Caco-2 (cell line): ENCODE data around the gene PBRM1. TPM values are rescaled to one million over a fixed set of nuclear protein-coding genes. Genes with fewer than 3 reads are reported as not detected.

Experiments used
- BruUV-seq: library from RNA; stranded (reverse); fragments of 400-500 nt; replicated peaks from 2 replicates; lab custom pipeline; 2021; lab: Mats Ljungman, UMichigan
- CTCF ChIA-PET: fragments of 300-600 bp; sonication (Branson Sonifier 250); formaldehyde crosslinking; loops from one replicate; lab custom pipeline; 2022; ENCODE audit warnings: antibody characterized with exemption; lab: Charles Lee
- POLR2A ChIA-PET: fragments of 300-600 bp; sonication (Branson Sonifier 250); formaldehyde crosslinking; loops from one replicate; lab custom pipeline; 2022; ENCODE audit warnings: antibody characterized with exemption; lab: Charles Lee
- DNase-seq, 2 experiments: peaks; one replicate each; pipeline versions ENCODE4 v3.0.0 to v3.0.0-alpha.2; 2020 to 2022
- H3K27me3 ChIP-seq: replicated peaks from 2 replicates; pipeline ENCODE4 v1.6.0; 2011; ENCODE audit warnings: low read length; ENCODE audit not compliant: control insufficient read depth, insufficient read depth
- H3K36me3 ChIP-seq: 2 replicates; pipeline ENCODE4 v1.5.1; 2011; ENCODE audit warnings: low read length; ENCODE audit not compliant: control insufficient read depth, insufficient read depth
- H3K4me1 ChIP-seq: fragments of 250-450 bp; sonication (Bioruptor Pico); 2 replicates; pipeline ENCODE4 v1.5.1; 2020; ENCODE audit warnings: mild to moderate bottlenecking
- H3K4me3 ChIP-seq: 2 replicates; pipeline ENCODE4 v1.5.1; 2011; ENCODE audit warnings: low read depth, mild to moderate bottlenecking, control low read depth, low read length
- H3K9me3 ChIP-seq: fragments of 250-450 bp; sonication (Bioruptor Pico); 2 replicates; pipeline ENCODE4 v1.5.1; 2020; ENCODE audit warnings: mild to moderate bottlenecking, moderate library complexity
- H3K27ac Mint-ChIP-seq: one replicate; pipeline ENCODE4 v1.8.0; 2022; ENCODE audit warnings: mixed read lengths; ENCODE audit not compliant: unreplicated experiment
- H3K27me3 Mint-ChIP-seq: one replicate; pipeline ENCODE4 v1.8.0; 2022; ENCODE audit warnings: mixed read lengths; ENCODE audit not compliant: insufficient read depth, unreplicated experiment
- H3K36me3 Mint-ChIP-seq: one replicate; pipeline ENCODE4 v1.8.0; 2022; ENCODE audit warnings: mild to moderate bottlenecking, mixed read lengths; ENCODE audit not compliant: insufficient read depth, unreplicated experiment
- H3K4me1 Mint-ChIP-seq: one replicate; pipeline ENCODE4 v1.8.0; 2022; ENCODE audit warnings: low read depth, mixed read lengths; ENCODE audit not compliant: unreplicated experiment
- H3K4me3 Mint-ChIP-seq: one replicate; pipeline ENCODE4 v1.8.0; 2022; ENCODE audit warnings: mild to moderate bottlenecking, moderate library complexity, mixed read lengths; ENCODE audit not compliant: unreplicated experiment
- H3K9me3 Mint-ChIP-seq: one replicate; pipeline ENCODE4 v1.8.0; 2022; ENCODE audit warnings: mixed read lengths; ENCODE audit not compliant: unreplicated experiment
- intact Hi-C: fragments of 100-400 bp; cut with micrococcal nuclease; formaldehyde crosslinking; loops from one replicate; pipeline ENCODE4 v1.10.0; 2022; ENCODE audit not compliant: unreplicated experiment
- total RNA-seq: library from RNA; stranded (reverse); gene quantifications from 2 replicates; pipeline ENCODE4 v1.2.3, GENCODE V29; 2022
- TF ChIP-seq, protein P1 (sequence below), 2 experiments: fragments of 200-600 bp in 1 of 2; IDR thresholded peaks; 1 replicate in 1 of 2; 2 replicates in 1 of 2; pipeline versions ENCODE4 v1.5.1 to v1.8.0; 2011 to 2022; ENCODE audit warnings: antibody characterized with exemption in 1 of 2, control low read depth in 1 of 2, inconsistent platforms in 1 of 2, low read depth in 1 of 2, low read length in 1 of 2, mild to moderate bottlenecking in 1 of 2, moderate library complexity in 1 of 2; ENCODE audit not compliant: insufficient read depth in 1 of 2, severe bottlenecking in 1 of 2, unreplicated experiment in 1 of 2

The PBRM1 gene
- total RNA-seq, 1 experiment from 2014 or later, result 50.7 TPM

- ChIA-PET POLR2A (interaction anchor here (0.6 kb wide), 1 partner anchor 18 kb away, joined by 4 read pairs; the partner anchor contains the start of gene UQCC5), CTCF (interaction anchor here (0.5 to 1.1 kb wide), 5 partner anchors 18 to 598 kb away, joined by 3 to 6 read pairs (median 3); partner anchors contain the start of gene UQCC5)
- Mint-ChIP-seq H3K27ac (no peak overlapping the region), H3K9me3 (no peaks in the 10 kb centered on the region), H3K27me3 (no peaks in the 10 kb centered on the region), H3K36me3 (no peaks in the 10 kb centered on the region), H3K4me3 (peak overlapping the region; percentile 58), H3K4me1 (no peaks in the 10 kb centered on the region)
- intact Hi-C loops, result no loop called here
- no peaks in the 10 kb centered on the region for H3K27me3 ChIP-seq
- peak overlapping the region; percentile 34 for H3K4me3 ChIP-seq
- no TSS peak for BruUV-seq
- DNase-seq, result peak in 1 of 2 experiments; percentile 23
- no peaks in the 10 kb centered on the region for H3K36me3 ChIP-seq
- no peaks in the 10 kb centered on the region for H3K9me3 ChIP-seq
- H3K4me1 ChIP-seq, result no peaks in the 10 kb centered on the region
- TF ChIP-seq, protein P1, sequence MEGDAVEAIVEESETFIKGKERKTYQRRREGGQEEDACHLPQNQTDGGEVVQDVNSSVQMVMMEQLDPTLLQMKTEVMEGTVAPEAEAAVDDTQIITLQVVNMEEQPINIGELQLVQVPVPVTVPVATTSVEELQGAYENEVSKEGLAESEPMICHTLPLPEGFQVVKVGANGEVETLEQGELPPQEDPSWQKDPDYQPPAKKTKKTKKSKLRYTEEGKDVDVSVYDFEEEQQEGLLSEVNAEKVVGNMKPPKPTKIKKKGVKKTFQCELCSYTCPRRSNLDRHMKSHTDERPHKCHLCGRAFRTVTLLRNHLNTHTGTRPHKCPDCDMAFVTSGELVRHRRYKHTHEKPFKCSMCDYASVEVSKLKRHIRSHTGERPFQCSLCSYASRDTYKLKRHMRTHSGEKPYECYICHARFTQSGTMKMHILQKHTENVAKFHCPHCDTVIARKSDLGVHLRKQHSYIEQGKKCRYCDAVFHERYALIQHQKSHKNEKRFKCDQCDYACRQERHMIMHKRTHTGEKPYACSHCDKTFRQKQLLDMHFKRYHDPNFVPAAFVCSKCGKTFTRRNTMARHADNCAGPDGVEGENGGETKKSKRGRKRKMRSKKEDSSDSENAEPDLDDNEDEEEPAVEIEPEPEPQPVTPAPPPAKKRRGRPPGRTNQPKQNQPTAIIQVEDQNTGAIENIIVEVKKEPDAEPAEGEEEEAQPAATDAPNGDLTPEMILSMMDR (IDR thresholded peaks at IDR 0.05; ENCODE audit: insufficient read depth in 1 of 2, low read depth in 1 of 2, low read length in 1 of 2, severe bottlenecking in 1 of 2, unreplicated experiment in 1 of 2), result no peak
Observed at GRCh38 chr3:52517796-52518722, 167.7 kb downstream of the PBRM1 start.

DNA sequence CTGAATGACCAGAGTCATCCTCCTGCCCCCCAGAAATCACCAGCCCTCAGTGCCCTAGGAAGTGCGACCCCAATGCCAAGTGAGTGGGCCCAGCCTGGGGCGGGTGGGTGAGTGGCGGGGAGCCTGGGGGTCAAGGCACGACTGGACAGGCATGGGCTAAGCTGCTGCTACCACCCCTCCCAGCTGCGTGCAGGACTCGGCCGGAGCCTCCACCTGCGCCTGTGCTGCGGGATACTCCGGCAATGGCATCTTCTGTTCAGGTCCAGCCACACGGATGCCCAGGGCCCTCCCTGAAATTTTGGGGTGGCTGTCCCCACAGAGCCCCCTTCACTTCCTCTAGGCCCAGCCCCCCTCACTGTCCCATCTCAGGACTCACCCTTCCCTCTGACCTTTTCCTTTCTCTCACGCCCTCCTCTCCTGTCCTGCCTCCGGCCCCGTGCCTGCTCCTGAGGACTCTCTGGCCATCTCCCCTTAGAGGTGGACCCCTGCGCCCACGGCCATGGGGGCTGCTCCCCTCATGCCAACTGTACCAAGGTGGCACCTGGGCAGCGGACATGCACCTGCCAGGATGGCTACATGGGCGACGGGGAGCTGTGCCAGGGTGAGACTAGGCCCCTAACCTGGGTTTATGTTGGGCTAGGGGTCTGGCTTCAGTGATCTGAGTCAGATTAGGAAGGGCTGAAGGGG lies 169.1 kb downstream of the PBRM1 start:
- TF ChIP-seq, protein P1 (IDR thresholded peaks at IDR 0.05; ENCODE audit: insufficient read depth in 1 of 2, low read depth in 1 of 2, low read length in 1 of 2, severe bottlenecking in 1 of 2, unreplicated experiment in 1 of 2), result no peak
- POLR2A ChIA-PET, result no interaction called here
- Histone ChIP-seq H3K36me3 (no peaks in the 10 kb centered on the region), H3K27me3 (no peaks in the 10 kb centered on the region), H3K4me1 (no peaks in the 10 kb centered on the region), H3K4me3 (no peak overlapping the region), H3K9me3 (no peaks in the 10 kb centered on the region)
- Mint-ChIP-seq H3K36me3 (no peaks in the 10 kb centered on the region), H3K27ac (no peak overlapping the region), H3K27me3 (no peaks in the 10 kb centered on the region), H3K4me1 (no peaks in the 10 kb centered on the region), H3K9me3 (no peaks in the 10 kb centered on the region), H3K4me3 (no peak overlapping the region)
- BruUV-seq, result no TSS peak
- no peak for DNase-seq
- CTCF ChIA-PET, result no interaction called here
- intact Hi-C loops, result no loop called here

DNA sequence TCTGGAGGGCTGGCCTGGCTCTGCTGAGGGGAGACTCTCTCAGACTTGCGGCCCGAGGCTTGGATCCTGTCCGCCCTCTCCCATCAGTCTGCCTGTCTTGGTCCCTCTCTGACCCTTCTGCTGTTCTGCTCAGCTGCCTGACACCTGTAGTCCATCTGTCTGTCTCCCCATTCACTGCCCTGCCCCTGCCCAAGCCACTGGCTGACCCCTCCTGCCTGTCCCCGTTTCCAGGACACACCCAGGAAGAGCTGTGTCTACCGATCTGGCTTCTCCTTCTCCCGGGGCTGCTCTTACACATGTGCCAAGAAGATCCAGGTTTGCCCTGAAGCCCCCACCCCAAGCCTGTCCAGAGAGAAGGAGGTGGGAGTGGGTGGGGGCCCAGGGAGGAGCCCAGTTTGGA lies 170.5 kb downstream of the PBRM1 start:
- no peaks in the 10 kb centered on the region for H3K4me1 Mint-ChIP-seq
- BruUV-seq, result no TSS peak
- H3K4me3 ChIP-seq, result no peak overlapping the region
- H3K27ac Mint-ChIP-seq, result no peak overlapping the region
- H3K9me3 Mint-ChIP-seq, result no peaks in the 10 kb centered on the region
- H3K27me3 ChIP-seq, result no peaks in the 10 kb centered on the region
- DNase-seq, result no peak
- no peaks in the 10 kb centered on the region for H3K27me3 Mint-ChIP-seq
- H3K4me1 ChIP-seq, result no peaks in the 10 kb centered on the region
- H3K9me3 ChIP-seq, result no peaks in the 10 kb centered on the region
- TF ChIP-seq, protein P1 (IDR thresholded peaks at IDR 0.05; ENCODE audit: insufficient read depth in 1 of 2, low read depth in 1 of 2, low read length in 1 of 2, severe bottlenecking in 1 of 2, unreplicated experiment in 1 of 2), result no peak
- no peaks in the 10 kb centered on the region for H3K36me3 Mint-ChIP-seq
- H3K4me3 Mint-ChIP-seq, result no peak overlapping the region
- POLR2A ChIA-PET, result no interaction called here
- CTCF ChIA-PET, result no interaction called here
- intact Hi-C loops, result no loop called here
- no peaks in the 10 kb centered on the region for H3K36me3 ChIP-seq
